ENCODE measurements around the gene LGR6. TPM values are rescaled to one million over a fixed set of nuclear protein-coding genes. Genes with fewer than 3 reads are reported as not detected.
"Not testable (repeated sequence)": the region's sequence is repeated elsewhere in the genome, so short reads cannot be mapped to it uniquely, and the experiment has no call there.

The LGR6 gene, protein sequence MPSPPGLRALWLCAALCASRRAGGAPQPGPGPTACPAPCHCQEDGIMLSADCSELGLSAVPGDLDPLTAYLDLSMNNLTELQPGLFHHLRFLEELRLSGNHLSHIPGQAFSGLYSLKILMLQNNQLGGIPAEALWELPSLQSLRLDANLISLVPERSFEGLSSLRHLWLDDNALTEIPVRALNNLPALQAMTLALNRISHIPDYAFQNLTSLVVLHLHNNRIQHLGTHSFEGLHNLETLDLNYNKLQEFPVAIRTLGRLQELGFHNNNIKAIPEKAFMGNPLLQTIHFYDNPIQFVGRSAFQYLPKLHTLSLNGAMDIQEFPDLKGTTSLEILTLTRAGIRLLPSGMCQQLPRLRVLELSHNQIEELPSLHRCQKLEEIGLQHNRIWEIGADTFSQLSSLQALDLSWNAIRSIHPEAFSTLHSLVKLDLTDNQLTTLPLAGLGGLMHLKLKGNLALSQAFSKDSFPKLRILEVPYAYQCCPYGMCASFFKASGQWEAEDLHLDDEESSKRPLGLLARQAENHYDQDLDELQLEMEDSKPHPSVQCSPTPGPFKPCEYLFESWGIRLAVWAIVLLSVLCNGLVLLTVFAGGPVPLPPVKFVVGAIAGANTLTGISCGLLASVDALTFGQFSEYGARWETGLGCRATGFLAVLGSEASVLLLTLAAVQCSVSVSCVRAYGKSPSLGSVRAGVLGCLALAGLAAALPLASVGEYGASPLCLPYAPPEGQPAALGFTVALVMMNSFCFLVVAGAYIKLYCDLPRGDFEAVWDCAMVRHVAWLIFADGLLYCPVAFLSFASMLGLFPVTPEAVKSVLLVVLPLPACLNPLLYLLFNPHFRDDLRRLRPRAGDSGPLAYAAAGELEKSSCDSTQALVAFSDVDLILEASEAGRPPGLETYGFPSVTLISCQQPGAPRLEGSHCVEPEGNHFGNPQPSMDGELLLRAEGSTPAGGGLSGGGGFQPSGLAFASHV
- not detected for polyA plus RNA-seq (2012; ENCODE audit: insufficient read depth, insufficient read length, low read depth)

DNA sequence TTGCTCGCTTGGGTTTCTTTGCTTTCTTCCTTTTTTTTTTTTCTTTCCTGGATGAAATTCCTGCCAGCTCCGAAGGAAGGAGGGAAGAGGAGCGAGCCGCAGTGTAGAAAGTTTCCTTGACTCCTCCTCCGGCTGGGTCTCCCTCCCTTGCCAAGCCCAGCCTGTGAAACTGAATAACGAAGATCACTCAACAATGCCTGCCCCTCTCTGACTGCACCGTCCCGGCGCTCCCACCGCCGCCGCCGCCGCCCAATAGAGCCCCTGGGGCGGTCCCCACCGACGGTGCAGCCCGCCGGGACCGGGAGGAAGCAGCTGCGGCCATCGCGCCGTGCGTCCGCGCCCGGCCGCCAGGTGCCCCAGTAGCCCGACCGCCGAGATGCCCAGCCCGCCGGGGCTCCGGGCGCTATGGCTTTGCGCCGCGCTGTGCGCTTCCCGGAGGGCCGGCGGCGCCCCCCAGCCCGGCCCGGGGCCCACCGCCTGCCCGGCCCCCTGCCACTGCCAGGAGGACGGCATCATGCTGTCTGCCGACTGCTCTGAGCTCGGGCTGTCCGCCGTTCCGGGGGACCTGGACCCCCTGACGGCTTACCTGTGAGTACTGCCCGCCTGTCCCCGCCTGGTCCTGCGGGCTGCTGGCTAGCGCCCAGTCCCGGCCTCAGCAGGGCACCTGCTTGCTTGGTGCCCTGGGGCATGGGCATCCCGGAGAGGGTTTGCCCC, at the start of gene LGR6:
Gene LGR6, plus strand, starts transcription at position 186 of the 714 bp plus-strand sequence. Its CDS starts 191 bp downstream, at position 377.
- DNase-seq: no peak
- H3K36me3 ChIP-seq: no peaks in the 10 kb centered on the region

DNA sequence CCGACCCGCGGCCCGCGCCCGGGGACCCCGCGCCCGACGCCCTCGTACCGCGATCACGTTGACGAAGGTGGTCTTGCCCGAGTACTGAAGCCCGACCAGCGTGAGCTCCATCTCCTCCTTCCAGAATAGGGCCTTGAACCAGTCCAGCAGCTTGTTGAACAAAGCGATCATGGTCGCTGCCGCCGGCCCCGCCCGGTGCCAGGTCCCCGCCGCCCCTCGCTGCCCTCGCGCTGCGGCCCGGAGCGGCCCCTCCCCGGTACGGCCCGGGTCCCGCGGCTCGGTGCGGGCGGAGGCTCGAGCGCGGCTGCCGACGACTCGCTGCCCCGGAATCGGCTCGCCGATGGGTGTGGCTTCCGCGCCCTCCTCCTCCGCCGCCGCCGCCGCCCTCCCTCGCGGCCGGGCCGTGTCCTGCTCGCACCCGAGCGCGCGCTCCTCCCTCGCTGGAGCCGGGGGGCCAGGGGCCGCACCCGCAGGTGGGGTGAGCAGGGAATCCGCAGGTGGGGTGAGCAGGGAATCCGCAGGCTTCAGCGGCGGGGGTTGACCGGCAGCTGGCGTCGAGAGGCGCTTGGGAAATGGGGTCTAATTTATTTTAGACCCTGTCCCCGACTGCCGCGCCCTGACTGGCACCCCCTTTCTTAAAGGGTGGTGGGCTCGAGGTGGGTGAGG, 49.1 kb upstream of the LGR6 start, which contains the start of gene ARL8A:
Gene ARL8A, minus strand, starts transcription at position 336 of the 666 bp plus-strand sequence. Its CDS starts 165 bp downstream, at position 171.
- peak; percentile 78 for DNase-seq
- Histone ChIP-seq H3K4me1 (no peaks in the 10 kb centered on the region), H3K4me3 (ENCODE audit: low read depth, low read length) (peak within 1 kb of the TSS; percentile 79), H3K36me3 (no peaks in the 10 kb centered on the region), H3K27me3 (no peaks in the 10 kb centered on the region), H3K9me3 (no peaks in the 10 kb centered on the region)
- TF ChIP-seq, protein P1, sequence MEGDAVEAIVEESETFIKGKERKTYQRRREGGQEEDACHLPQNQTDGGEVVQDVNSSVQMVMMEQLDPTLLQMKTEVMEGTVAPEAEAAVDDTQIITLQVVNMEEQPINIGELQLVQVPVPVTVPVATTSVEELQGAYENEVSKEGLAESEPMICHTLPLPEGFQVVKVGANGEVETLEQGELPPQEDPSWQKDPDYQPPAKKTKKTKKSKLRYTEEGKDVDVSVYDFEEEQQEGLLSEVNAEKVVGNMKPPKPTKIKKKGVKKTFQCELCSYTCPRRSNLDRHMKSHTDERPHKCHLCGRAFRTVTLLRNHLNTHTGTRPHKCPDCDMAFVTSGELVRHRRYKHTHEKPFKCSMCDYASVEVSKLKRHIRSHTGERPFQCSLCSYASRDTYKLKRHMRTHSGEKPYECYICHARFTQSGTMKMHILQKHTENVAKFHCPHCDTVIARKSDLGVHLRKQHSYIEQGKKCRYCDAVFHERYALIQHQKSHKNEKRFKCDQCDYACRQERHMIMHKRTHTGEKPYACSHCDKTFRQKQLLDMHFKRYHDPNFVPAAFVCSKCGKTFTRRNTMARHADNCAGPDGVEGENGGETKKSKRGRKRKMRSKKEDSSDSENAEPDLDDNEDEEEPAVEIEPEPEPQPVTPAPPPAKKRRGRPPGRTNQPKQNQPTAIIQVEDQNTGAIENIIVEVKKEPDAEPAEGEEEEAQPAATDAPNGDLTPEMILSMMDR (IDR thresholded peaks at IDR 0.05; ENCODE audit: low read depth, low read length): no peak

More for the DNA sequence above, at the start of gene LGR6:
- Histone ChIP-seq H3K9me3 (no peaks in the 10 kb centered on the region), H3K27me3 (peaks cover 15% of the 10 kb centered on the region), H3K4me1 (no peaks in the 10 kb centered on the region), H3K4me3 (ENCODE audit: low read depth, low read length) (peak within 1 kb of the TSS; percentile 8; the same call in 1 of the 2 replicates)
- TF ChIP-seq, protein P1 (IDR thresholded peaks at IDR 0.05; ENCODE audit: low read depth, low read length): no peak

DNA sequence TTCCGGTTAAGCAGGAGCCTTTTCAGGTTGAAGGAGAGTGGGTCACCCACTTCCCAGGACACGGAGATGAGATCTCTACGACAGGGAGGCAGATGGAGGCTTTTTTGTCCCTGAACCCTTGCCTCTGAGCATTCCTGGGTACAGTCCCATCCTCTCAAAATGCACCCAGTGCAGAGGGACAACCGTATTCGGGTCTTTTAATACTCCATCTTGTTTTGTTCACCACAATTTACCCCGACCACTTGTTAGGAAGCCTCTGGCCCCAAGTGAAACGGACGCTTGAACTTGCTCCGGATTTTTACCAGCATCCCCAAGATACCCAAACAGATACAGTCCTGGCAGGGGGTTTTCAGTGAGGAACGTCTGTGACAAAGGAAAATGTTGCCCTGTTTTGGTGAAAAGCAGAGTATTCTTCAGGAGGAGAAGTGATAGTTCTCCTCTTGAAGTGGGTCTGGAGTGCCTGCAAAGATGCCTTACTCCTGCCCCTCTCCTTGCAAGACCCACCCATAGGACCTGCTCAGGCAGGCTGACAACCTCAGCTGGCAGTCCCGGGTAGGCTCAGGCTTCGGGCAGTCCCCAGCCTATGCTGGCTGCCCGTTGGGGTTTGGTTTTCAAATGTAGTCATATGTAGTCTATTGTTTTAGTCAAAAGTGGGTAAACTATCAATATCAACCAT, 48.4 kb upstream of the LGR6 start:
- no peak for DNase-seq
- H3K4me1 ChIP-seq: no peaks in the 10 kb centered on the region
- peak overlapping the region; percentile 79 for H3K4me3 ChIP-seq (ENCODE audit: low read depth, low read length)
- no peaks in the 10 kb centered on the region for H3K27me3 ChIP-seq
- TF ChIP-seq, protein P1 (IDR thresholded peaks at IDR 0.05; ENCODE audit: low read depth, low read length): no peak
- no peaks in the 10 kb centered on the region for H3K36me3 ChIP-seq
- no peaks in the 10 kb centered on the region for H3K9me3 ChIP-seq

DNA sequence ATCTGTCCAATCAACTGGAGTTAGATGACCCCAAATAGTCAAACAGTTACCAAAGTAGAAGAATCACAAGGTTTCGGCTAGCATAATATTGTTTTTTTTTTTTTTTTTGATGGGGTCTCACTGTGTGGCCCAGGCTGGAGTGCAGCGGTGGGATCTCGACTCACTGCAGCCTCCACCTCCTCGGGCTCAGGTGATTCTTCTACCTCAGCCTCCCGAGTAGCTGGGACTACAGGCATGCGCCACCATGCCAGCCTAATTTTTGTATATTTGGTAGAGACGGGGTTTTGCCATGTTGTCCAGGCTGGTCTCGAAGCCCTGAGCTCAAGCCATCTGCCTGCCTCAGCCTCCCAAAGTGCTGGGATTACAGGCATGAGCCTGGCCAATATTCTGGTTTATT, 47.9 kb upstream of the LGR6 start:
- not testable (repeated sequence) for H3K27me3 ChIP-seq; H3K4me1 ChIP-seq; DNase-seq; H3K9me3 ChIP-seq; H3K36me3 ChIP-seq; H3K4me3 ChIP-seq (ENCODE audit: low read depth, low read length)

DNA sequence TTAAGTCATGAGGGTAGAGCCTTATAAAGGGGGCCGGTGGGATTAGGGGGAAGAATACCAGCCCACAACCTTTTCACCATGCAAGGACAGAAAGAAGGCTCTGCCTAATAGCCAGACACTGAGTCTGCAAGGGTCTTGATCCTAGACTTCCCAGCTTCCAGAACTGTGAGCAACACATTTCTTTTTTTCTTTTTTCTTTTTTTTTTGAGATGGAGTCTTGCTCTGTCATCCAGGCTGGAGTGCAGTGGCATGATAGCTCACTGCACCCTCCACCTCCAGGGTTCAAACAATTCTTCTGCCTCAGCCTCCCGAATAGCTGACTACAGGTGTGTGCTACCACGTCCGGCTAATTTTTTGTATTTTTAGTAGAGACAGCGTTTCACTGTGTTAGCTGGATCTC, 47.3 kb upstream of the LGR6 start:
- DNase-seq: no peak
- TF ChIP-seq, protein P1 (IDR thresholded peaks at IDR 0.05; ENCODE audit: low read depth, low read length): no peak
- H3K4me3 ChIP-seq (ENCODE audit: low read depth, low read length): no peak overlapping the region
- no peaks in the 10 kb centered on the region for H3K4me1 ChIP-seq
- H3K36me3 ChIP-seq: no peaks in the 10 kb centered on the region
- no peaks in the 10 kb centered on the region for H3K27me3 ChIP-seq
- no peaks in the 10 kb centered on the region for H3K9me3 ChIP-seq

All from BE2C (cell line).